ENCODE data around the gene LPP.

The LPP gene

DNA sequence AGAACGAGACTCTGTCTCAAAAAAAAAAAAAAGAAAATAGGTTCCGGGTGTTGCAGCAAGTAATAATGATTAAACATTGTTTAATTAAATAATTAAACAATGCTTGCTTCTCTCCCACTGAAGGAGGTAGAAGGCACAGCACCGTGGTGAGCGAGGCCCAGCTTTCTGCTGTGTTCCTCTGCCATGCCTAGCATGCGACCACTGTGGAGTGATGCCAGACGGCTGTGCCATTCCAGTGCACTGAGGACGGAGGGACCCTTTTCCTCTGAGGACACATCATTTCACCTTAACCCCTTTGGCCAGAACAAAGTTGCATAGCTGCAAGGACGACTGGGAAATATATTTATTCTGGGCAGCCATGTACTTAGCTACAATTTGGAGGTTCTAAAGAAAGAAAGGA, 695.0 kb downstream of the LPP start:
- H3K79me1 ChIP-seq (ENCODE audit: low read length) = no peaks in the 10 kb centered on the region
- H2AK5ac ChIP-seq (ENCODE audit: low read length) = no peak overlapping the region
- no peak overlapping the region for H3K4me3 ChIP-seq (ENCODE audit: low read length)
- H3K27ac ChIP-seq (ENCODE audit: low read depth, low read length) = no peak overlapping the region
- WGBS (ENCODE audit: extremely low coverage, insufficient coverage, low lambda C conversion rate) = no CpG with 5 or more reads among the region's 8 CpGs
- H3K4ac ChIP-seq (ENCODE audit: low read depth, low read length) = no peak overlapping the region
- H3K9ac ChIP-seq (ENCODE audit: low read length) = no peak overlapping the region
- H4K8ac ChIP-seq (ENCODE audit: low read depth, low read length) = no peak overlapping the region
- H3K27me3 ChIP-seq (ENCODE audit: insufficient read depth, low read length, poor library complexity) = no peaks in the 10 kb centered on the region
- no peak overlapping the region for H3K23ac ChIP-seq (ENCODE audit: low read length)
- H3K4me1 ChIP-seq (ENCODE audit: control insufficient read depth, low read depth, low read length) = no peaks in the 10 kb centered on the region
- H4K5ac ChIP-seq (ENCODE audit: low read length) = no peak overlapping the region
- H3K4me2 ChIP-seq (ENCODE audit: low read length) = no peak overlapping the region
- DNase-seq = no peak
- no peak overlapping the region for H3K56ac ChIP-seq (ENCODE audit: low read length)
- no peak overlapping the region for H2BK120ac ChIP-seq (ENCODE audit: low read depth, low read length)
- no peaks in the 10 kb centered on the region for H3K79me2 ChIP-seq (ENCODE audit: control insufficient read depth, insufficient read depth, low read length)
- H3K36me3 ChIP-seq (ENCODE audit: control insufficient read depth, insufficient read depth, low read length) = no peaks in the 10 kb centered on the region
- H2BK5ac ChIP-seq (ENCODE audit: low read length) = no peak overlapping the region
- no peak overlapping the region for H3K18ac ChIP-seq (ENCODE audit: low read length)
- H2BK15ac ChIP-seq (replicated peaks; ENCODE audit: low read depth) = no peak overlapping the region

DNA sequence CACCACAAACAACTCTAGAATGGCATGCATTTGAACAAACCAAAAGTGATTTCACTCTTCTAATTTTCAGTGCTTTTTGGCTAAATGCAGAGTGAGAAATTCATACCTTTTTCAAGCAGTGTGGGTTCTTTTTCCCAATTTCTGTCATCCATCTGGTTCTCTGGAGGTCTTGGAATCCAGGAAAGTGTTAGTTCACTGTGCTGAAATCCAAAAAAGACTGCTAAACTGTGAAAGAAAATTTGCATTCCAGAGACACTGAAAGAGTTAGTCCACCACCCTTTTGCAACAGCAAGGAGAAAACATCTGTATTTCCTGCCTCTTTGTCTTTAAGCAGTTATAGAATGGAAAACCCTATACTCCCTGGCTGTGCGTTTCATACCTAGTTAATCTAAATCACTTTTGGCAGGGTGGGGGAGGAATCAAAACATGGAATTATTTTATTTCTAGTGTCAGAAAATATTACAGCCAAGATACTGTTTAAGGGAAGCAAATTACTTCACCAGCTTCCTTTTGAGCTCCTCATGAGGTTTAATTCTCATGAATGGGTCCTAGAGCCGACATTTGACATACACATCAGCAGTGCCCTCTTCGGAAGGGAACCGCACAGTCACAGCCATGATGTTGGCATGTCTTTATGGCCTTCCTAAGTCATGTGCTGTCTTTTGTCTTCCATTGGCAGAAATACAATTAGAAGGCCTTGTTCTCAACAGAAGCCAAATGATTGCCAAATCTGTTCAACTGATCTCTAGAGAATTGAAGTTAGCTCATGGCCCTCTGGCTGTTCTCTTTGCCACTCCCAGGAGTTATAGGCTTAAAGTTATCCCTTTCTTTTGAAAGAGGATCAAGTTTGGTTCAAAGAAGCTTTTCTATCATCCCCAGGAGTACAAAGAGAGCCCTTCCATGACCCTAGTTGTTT, 700.2 kb downstream of the LPP start:
- Histone ChIP-seq H3K79me2 (ENCODE audit: control insufficient read depth, insufficient read depth, low read length) (no peaks in the 10 kb centered on the region), H3K4me2 (ENCODE audit: low read length) (no peak overlapping the region), H4K8ac (ENCODE audit: low read depth, low read length) (no peak overlapping the region), H3K23ac (ENCODE audit: low read length) (no peak overlapping the region), H3K56ac (ENCODE audit: low read length) (no peak overlapping the region), H2BK120ac (ENCODE audit: low read depth, low read length) (no peak overlapping the region), H2BK5ac (ENCODE audit: low read length) (no peak overlapping the region), H3K9ac (ENCODE audit: low read length) (no peak overlapping the region), H3K27me3 (ENCODE audit: insufficient read depth, low read length, poor library complexity) (no peaks in the 10 kb centered on the region), H3K36me3 (ENCODE audit: control insufficient read depth, insufficient read depth, low read length) (no peaks in the 10 kb centered on the region), H3K18ac (ENCODE audit: low read length) (no peak overlapping the region), H3K27ac (ENCODE audit: low read depth, low read length) (no peak overlapping the region), H3K4me1 (ENCODE audit: control insufficient read depth, low read depth, low read length) (no peaks in the 10 kb centered on the region), H2AK5ac (ENCODE audit: low read length) (no peak overlapping the region), H3K79me1 (ENCODE audit: low read length) (no peaks in the 10 kb centered on the region), H3K4me3 (ENCODE audit: low read length) (no peak overlapping the region), H4K5ac (ENCODE audit: low read length) (no peak overlapping the region), H3K4ac (ENCODE audit: low read depth, low read length) (no peak overlapping the region), H2BK15ac (replicated peaks; ENCODE audit: low read depth) (no peak overlapping the region)
- DNase-seq = no peak
- WGBS (ENCODE audit: extremely low coverage, insufficient coverage, low lambda C conversion rate) = no CpG with 5 or more reads among the region's 4 CpGs

DNA sequence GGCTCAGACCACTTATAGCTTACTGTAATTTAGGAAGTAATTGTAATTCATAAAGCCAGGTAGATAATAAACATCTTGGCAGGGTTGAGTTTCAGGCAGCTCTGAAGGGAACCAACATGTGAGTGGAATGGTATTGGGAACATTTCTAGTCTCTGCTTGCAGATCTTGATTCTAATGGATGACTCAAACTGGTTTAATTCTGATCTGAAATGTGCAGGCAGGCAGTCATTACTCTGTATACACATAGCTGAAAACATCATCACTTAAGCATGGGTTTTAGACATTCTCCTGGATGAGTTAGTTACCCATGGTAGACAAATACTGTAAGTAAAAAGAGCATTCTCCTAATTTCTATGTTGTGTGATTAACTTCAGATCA, 700.8 kb downstream of the LPP start:
- Histone ChIP-seq H2AK5ac (ENCODE audit: low read length) (no peak overlapping the region), H3K36me3 (ENCODE audit: control insufficient read depth, insufficient read depth, low read length) (no peaks in the 10 kb centered on the region), H3K4ac (ENCODE audit: low read depth, low read length) (no peak overlapping the region), H3K23ac (ENCODE audit: low read length) (no peak overlapping the region), H2BK5ac (ENCODE audit: low read length) (no peak overlapping the region), H3K18ac (ENCODE audit: low read length) (no peak overlapping the region), H3K79me1 (ENCODE audit: low read length) (no peaks in the 10 kb centered on the region), H3K27ac (ENCODE audit: low read depth, low read length) (no peak overlapping the region), H4K8ac (ENCODE audit: low read depth, low read length) (no peak overlapping the region), H4K5ac (ENCODE audit: low read length) (no peak overlapping the region), H3K4me3 (ENCODE audit: low read length) (no peak overlapping the region), H3K4me1 (ENCODE audit: control insufficient read depth, low read depth, low read length) (no peaks in the 10 kb centered on the region), H3K27me3 (ENCODE audit: insufficient read depth, low read length, poor library complexity) (no peaks in the 10 kb centered on the region), H3K56ac (ENCODE audit: low read length) (no peak overlapping the region), H3K79me2 (ENCODE audit: control insufficient read depth, insufficient read depth, low read length) (no peaks in the 10 kb centered on the region), H3K4me2 (ENCODE audit: low read length) (no peak overlapping the region), H3K9ac (ENCODE audit: low read length) (no peak overlapping the region), H2BK120ac (ENCODE audit: low read depth, low read length) (no peak overlapping the region), H2BK15ac (replicated peaks; ENCODE audit: low read depth) (no peak overlapping the region)
- DNase-seq = no peak

DNA sequence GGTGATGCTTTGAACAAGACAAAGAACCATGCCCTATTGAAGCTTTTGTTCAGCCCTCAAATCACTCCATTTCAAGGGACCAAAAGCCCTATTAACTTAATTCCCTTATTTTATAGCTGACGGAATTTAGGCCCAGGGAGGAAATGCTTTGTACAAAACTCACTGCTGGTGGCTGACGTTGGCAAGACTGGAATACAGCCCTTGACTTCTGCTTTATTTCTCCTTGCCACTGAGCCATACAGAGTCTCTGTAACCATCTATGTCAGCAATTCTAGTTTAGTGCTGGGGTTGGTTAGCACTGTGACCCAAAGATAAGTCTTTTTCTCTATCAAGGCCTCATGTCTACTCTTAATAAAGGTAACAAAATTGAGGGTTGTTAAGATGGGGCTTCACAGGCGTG, 701.7 kb downstream of the LPP start:
- Histone ChIP-seq H4K8ac (ENCODE audit: low read depth, low read length) (no peak overlapping the region), H3K79me1 (ENCODE audit: low read length) (no peaks in the 10 kb centered on the region), H3K18ac (ENCODE audit: low read length) (no peak overlapping the region), H3K23ac (ENCODE audit: low read length) (no peak overlapping the region), H2BK5ac (ENCODE audit: low read length) (no peak overlapping the region), H4K5ac (ENCODE audit: low read length) (no peak overlapping the region), H3K4me1 (ENCODE audit: control insufficient read depth, low read depth, low read length) (no peaks in the 10 kb centered on the region), H3K4me2 (ENCODE audit: low read length) (no peak overlapping the region), H3K4me3 (ENCODE audit: low read length) (no peak overlapping the region), H2BK15ac (replicated peaks; ENCODE audit: low read depth) (no peak overlapping the region), H3K79me2 (ENCODE audit: control insufficient read depth, insufficient read depth, low read length) (no peaks in the 10 kb centered on the region), H2AK5ac (ENCODE audit: low read length) (no peak overlapping the region), H3K27me3 (ENCODE audit: insufficient read depth, low read length, poor library complexity) (no peaks in the 10 kb centered on the region), H3K9ac (ENCODE audit: low read length) (no peak overlapping the region), H2BK120ac (ENCODE audit: low read depth, low read length) (no peak overlapping the region), H3K56ac (ENCODE audit: low read length) (no peak overlapping the region), H3K27ac (ENCODE audit: low read depth, low read length) (no peak overlapping the region), H3K4ac (ENCODE audit: low read depth, low read length) (no peak overlapping the region), H3K36me3 (ENCODE audit: control insufficient read depth, insufficient read depth, low read length) (no peaks in the 10 kb centered on the region)
- WGBS (ENCODE audit: extremely low coverage, insufficient coverage, low lambda C conversion rate) = no CpG with 5 or more reads among the region's 3 CpGs
- no peak for DNase-seq

DNA sequence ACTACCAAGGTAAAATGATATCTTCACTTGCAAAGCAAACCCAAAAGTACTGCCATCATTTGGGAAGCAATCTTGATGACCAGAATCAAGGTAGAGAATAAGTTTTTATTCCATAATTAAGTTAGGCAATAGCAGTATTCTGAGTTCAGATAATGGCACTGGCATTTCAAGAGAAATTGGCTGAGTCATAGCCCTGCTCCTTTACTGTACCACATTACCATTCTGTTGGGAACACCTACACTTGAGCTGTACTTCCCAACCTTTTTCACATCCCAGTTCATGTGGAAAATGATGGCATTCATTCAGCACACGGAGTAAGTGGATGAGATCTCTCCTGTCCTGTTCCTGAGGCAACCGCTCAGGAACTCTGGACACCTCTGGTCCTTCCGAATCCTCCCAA, 706.2 kb downstream of the LPP start:
- H3K4ac ChIP-seq (ENCODE audit: low read depth, low read length) = no peak overlapping the region
- H3K36me3 ChIP-seq (ENCODE audit: control insufficient read depth, insufficient read depth, low read length) = no peaks in the 10 kb centered on the region
- no peak overlapping the region for H2AK5ac ChIP-seq (ENCODE audit: low read length)
- H3K27me3 ChIP-seq (ENCODE audit: insufficient read depth, low read length, poor library complexity) = no peaks in the 10 kb centered on the region
- no peak overlapping the region for H2BK120ac ChIP-seq (ENCODE audit: low read depth, low read length)
- no peaks in the 10 kb centered on the region for H3K79me1 ChIP-seq (ENCODE audit: low read length)
- H3K23ac ChIP-seq (ENCODE audit: low read length) = no peak overlapping the region
- no peak overlapping the region for H3K27ac ChIP-seq (ENCODE audit: low read depth, low read length)
- H4K8ac ChIP-seq (ENCODE audit: low read depth, low read length) = no peak overlapping the region
- H3K4me1 ChIP-seq (ENCODE audit: control insufficient read depth, low read depth, low read length) = no peaks in the 10 kb centered on the region
- no CpG with 5 or more reads among the region's 3 CpGs for WGBS (ENCODE audit: extremely low coverage, insufficient coverage, low lambda C conversion rate)
- no peak for DNase-seq
- H3K56ac ChIP-seq (ENCODE audit: low read length) = no peak overlapping the region
- H4K5ac ChIP-seq (ENCODE audit: low read length) = no peak overlapping the region
- H2BK15ac ChIP-seq (replicated peaks; ENCODE audit: low read depth) = no peak overlapping the region
- no peaks in the 10 kb centered on the region for H3K79me2 ChIP-seq (ENCODE audit: control insufficient read depth, insufficient read depth, low read length)
- H2BK5ac ChIP-seq (ENCODE audit: low read length) = no peak overlapping the region
- no peak overlapping the region for H3K9ac ChIP-seq (ENCODE audit: low read length)
- H3K4me3 ChIP-seq (ENCODE audit: low read length) = no peak overlapping the region
- H3K4me2 ChIP-seq (ENCODE audit: low read length) = no peak overlapping the region
- H3K18ac ChIP-seq (ENCODE audit: low read length) = no peak overlapping the region
